H1 (cell line): ENCODE data around the gene CCDC28B. TPM values are rescaled to one million over a fixed set of nuclear protein-coding genes. Genes with fewer than 3 reads are reported as not detected.

ENCODE experiments used
- CTCF ChIA-PET: fragments of 300-600 bp; sonication (Branson Sonifier 250); formaldehyde crosslinking; loops from one replicate; lab custom pipeline; 2021; ENCODE audit not compliant: partially characterized antibody; lab: Charles Lee
- POLR2A ChIA-PET: fragments of 300-600 bp; sonication (Branson Sonifier 250); formaldehyde crosslinking; loops from one replicate; lab custom pipeline; 2021; ENCODE audit warnings: inconsistent platforms; ENCODE audit not compliant: partially characterized antibody; lab: Charles Lee
- DNase-seq, 2 experiments: peaks; one replicate each; pipeline versions ENCODE4 v3.0.0 to v3.0.0-alpha.2; 2010 to 2022; ENCODE audit warnings: low spot score in 2 of 2, low read depth in 1 of 2, mixed read lengths in 1 of 2
- FAIRE-seq: peaks from 2 replicates; lab custom pipeline; 2011; peaks lifted over from hg19 to GRCh38; lab: Jason Lieb, UNC
- H2AFZ ChIP-seq: 2 replicates; pipeline ENCODE4 v1.8.1; 2012; ENCODE audit warnings: low read length, inconsistent platforms
- H2AK5ac ChIP-seq: 2 replicates; pipeline ENCODE4 v1.6.1; 2013; ENCODE audit warnings: low read depth, low read length
- H2BK120ac ChIP-seq: replicated peaks from 2 replicates; pipeline ENCODE3; 2013; ENCODE audit warnings: low read depth, low read length, inconsistent platforms
- H2BK12ac ChIP-seq: 2 replicates; pipeline ENCODE4 v1.6.1; 2013; ENCODE audit warnings: low read depth, low read length
- H2BK15ac ChIP-seq: 2 replicates; pipeline ENCODE4 v1.6.1; 2013; ENCODE audit warnings: low read length
- H2BK20ac ChIP-seq: 2 replicates; pipeline ENCODE4 v1.6.1; 2013; ENCODE audit warnings: low read length
- H2BK5ac ChIP-seq: 2 replicates; pipeline ENCODE4 v1.6.1; 2013; ENCODE audit warnings: low read depth, low read length
- H3K14ac ChIP-seq: 2 replicates; pipeline ENCODE4 v1.6.1; 2013; ENCODE audit warnings: inconsistent platforms; ENCODE audit not compliant: insufficient read length
- H3K18ac ChIP-seq: 2 replicates; pipeline ENCODE4 v1.6.1; 2013; ENCODE audit warnings: low read length; ENCODE audit errors: extremely low read depth
- H3K23ac ChIP-seq: 2 replicates; pipeline ENCODE4 v1.6.1; 2013; ENCODE audit warnings: inconsistent platforms; ENCODE audit not compliant: insufficient read length
- H3K23me2 ChIP-seq: 2 replicates; pipeline ENCODE4 v1.6.1; 2013; ENCODE audit warnings: low read depth, low read length
- H3K27ac ChIP-seq: 2 replicates; pipeline ENCODE4 v1.6.1; 2011; ENCODE audit warnings: low read depth, low read length, inconsistent platforms
- H3K27me3 ChIP-seq, 4 experiments: replicated peaks in 1 of 4; 1 replicate in 1 of 4; 2 replicates in 3 of 4; pipeline versions ENCODE4 v1.6.1 to v1.8.1; 2011 to 2013; ENCODE audit warnings: low read length in 3 of 4, mild to moderate bottlenecking in 3 of 4, inconsistent platforms in 2 of 4, mixed read lengths in 2 of 4, moderate library complexity in 1 of 4; ENCODE audit not compliant: control insufficient read depth in 3 of 4, insufficient read depth in 3 of 4; ENCODE audit errors: extremely low read depth in 1 of 4
- H3K36me3 ChIP-seq, 4 experiments: 2 replicates each; pipeline versions ENCODE4 v1.6.1 to v1.8.1; 2011 to 2013; ENCODE audit warnings: mild to moderate bottlenecking in 4 of 4, low read length in 3 of 4, moderate library complexity in 2 of 4, control low read depth in 1 of 4, inconsistent platforms in 1 of 4; ENCODE audit not compliant: insufficient read depth in 4 of 4, control insufficient read depth in 2 of 4
- H3K4ac ChIP-seq: replicated peaks from 2 replicates; pipeline ENCODE3; 2013; ENCODE audit warnings: low read length, low read depth, mixed read lengths, inconsistent platforms; ENCODE audit not compliant: insufficient read length
- H3K4me1 ChIP-seq, 4 experiments: replicated peaks in 1 of 4; 1 replicate in 1 of 4; 2 replicates in 3 of 4; pipeline versions ENCODE4 v1.6.1 to v1.8.1; 2011 to 2013; ENCODE audit warnings: low read length in 3 of 4, inconsistent platforms in 2 of 4, mixed read lengths in 1 of 4; ENCODE audit not compliant: insufficient read depth in 4 of 4, control insufficient read depth in 3 of 4
- H3K4me2 ChIP-seq, 2 experiments: 2 replicates each; pipeline versions ENCODE4 v1.6.1 to v1.8.1; 2011 to 2013; ENCODE audit warnings: low read depth in 2 of 2, low read length in 2 of 2, control low read depth in 1 of 2, inconsistent platforms in 1 of 2, mild to moderate bottlenecking in 1 of 2; ENCODE audit not compliant: insufficient read depth in 1 of 2
- H3K4me3 ChIP-seq, 4 experiments: fragments of 200-600, 300-600 bp in 1 of 4; sonication (generic), shearing (Covaris generic), sonication (Bioruptor Twin) in 1 of 4; 2 replicates each; pipeline versions ENCODE4 v1.5.1 to v1.8.1; 2011 to 2016; ENCODE audit warnings: low read length in 4 of 4, low read depth in 3 of 4, control low read depth in 2 of 4, inconsistent platforms in 2 of 4, mild to moderate bottlenecking in 2 of 4, mixed read lengths in 1 of 4, moderate library complexity in 1 of 4; ENCODE audit not compliant: insufficient read depth in 2 of 4; ENCODE audit errors: extremely low read depth in 1 of 4
- H3K56ac ChIP-seq: replicated peaks from 2 replicates; pipeline ENCODE3; 2013; ENCODE audit warnings: low read depth, mild to moderate bottlenecking, mixed read lengths, low read length, inconsistent platforms; ENCODE audit not compliant: insufficient read length
- H3K79me1 ChIP-seq: 2 replicates; pipeline ENCODE4 v1.6.1; 2013; ENCODE audit warnings: low read depth, low read length, control low read depth
- H3K79me2 ChIP-seq, 2 experiments: 2 replicates each; pipeline versions ENCODE4 v1.6.1 to v1.8.1; 2012 to 2013; ENCODE audit warnings: low read length in 2 of 2, mild to moderate bottlenecking in 2 of 2, inconsistent platforms in 1 of 2; ENCODE audit not compliant: insufficient read depth in 2 of 2, control insufficient read depth in 1 of 2
- H3K9ac ChIP-seq, 4 experiments: replicated peaks in 1 of 4; 1 replicate in 1 of 4; 2 replicates in 3 of 4; pipeline versions ENCODE4 v1.6.1 to v1.8.1; 2011 to 2013; ENCODE audit warnings: low read depth in 3 of 4, low read length in 3 of 4, control low read depth in 2 of 4, mild to moderate bottlenecking in 2 of 4, moderate library complexity in 2 of 4, inconsistent platforms in 1 of 4; ENCODE audit errors: extremely low read depth in 1 of 4
- H3K9me3 ChIP-seq, 2 experiments: 2 replicates each; pipeline versions ENCODE4 v1.6.1 to v1.8.1; 2012 to 2013; ENCODE audit warnings: mild to moderate bottlenecking in 2 of 2, moderate library complexity in 2 of 2, control low read depth in 1 of 2, inconsistent platforms in 1 of 2, low read depth in 1 of 2, low read length in 1 of 2, mixed read lengths in 1 of 2; ENCODE audit not compliant: insufficient read depth in 2 of 2
- H4K20me1 ChIP-seq, 2 experiments: replicated peaks in 1 of 2; 2 replicates each; pipeline versions ENCODE3 to v1.8.1; 2011 to 2013; ENCODE audit warnings: inconsistent platforms in 2 of 2, low read length in 2 of 2, mild to moderate bottlenecking in 1 of 2; ENCODE audit not compliant: insufficient read depth in 2 of 2, control insufficient read depth in 1 of 2
- H4K5ac ChIP-seq: 2 replicates; pipeline ENCODE4 v1.6.1; 2013; ENCODE audit warnings: low read length, low read depth, mixed read lengths, inconsistent platforms; ENCODE audit not compliant: insufficient read length
- H4K8ac ChIP-seq: 2 replicates; pipeline ENCODE4 v1.8.0; 2013; ENCODE audit warnings: mild to moderate bottlenecking, moderate library complexity, low read length, inconsistent platforms; ENCODE audit not compliant: insufficient read depth; ENCODE audit errors: extremely low read depth
- H4K91ac ChIP-seq: replicated peaks from 2 replicates; pipeline ENCODE3; 2013; ENCODE audit warnings: low read length, mixed read lengths, inconsistent platforms; ENCODE audit not compliant: insufficient read length
- CBX5 ChIP-seq: fragments of 300-800, 300-1000 bp; sonication (generic); IDR thresholded peaks from 2 replicates; pipeline ENCODE4 v1.7.1; 2016; ENCODE audit warnings: antibody characterized with exemption, low read length, low read depth
- EGR1 ChIP-seq: IDR thresholded peaks from 2 replicates; pipeline ENCODE4 v1.6.1; 2011; ENCODE audit warnings: low read depth, low read length, borderline replicate concordance
- HDAC2 ChIP-seq, 2 experiments: fragments of 300-600 bp in 1 of 2; sonication (generic) in 1 of 2; IDR thresholded peaks; 2 replicates each; pipeline ENCODE4 v1.6.1; 2011 to 2012; ENCODE audit warnings: low read depth in 2 of 2, low read length in 2 of 2, mild to moderate bottlenecking in 2 of 2, moderate library complexity in 2 of 2, borderline replicate concordance in 1 of 2, inconsistent platforms in 1 of 2
- JUN ChIP-seq: IDR thresholded peaks from 2 replicates; pipeline ENCODE4 v1.6.1; 2011; ENCODE audit warnings: low read depth, mild to moderate bottlenecking, improper control_type of control experiment, low read length
- KDM4A ChIP-seq: IDR thresholded peaks from one replicate; pipeline ENCODE4 v1.7.1; 2012; ENCODE audit warnings: low read depth, mild to moderate bottlenecking, moderate library complexity, low read length, inconsistent platforms; ENCODE audit not compliant: severe bottlenecking
- MAFK ChIP-seq: IDR thresholded peaks from 2 replicates; pipeline ENCODE4 v1.6.1; 2012; ENCODE audit warnings: low read depth, mild to moderate bottlenecking, improper control_type of control experiment, low read length
- NANOG ChIP-seq: IDR thresholded peaks from 2 replicates; pipeline ENCODE4 v1.6.1; 2011; ENCODE audit warnings: low read length, low read depth, mild to moderate bottlenecking, inconsistent platforms; ENCODE audit not compliant: insufficient read depth, poor library complexity, severe bottlenecking
- POLR2A ChIP-seq, 2 experiments: IDR thresholded peaks; 1 replicate in 1 of 2; 2 replicates in 1 of 2; pipeline ENCODE4 v1.6.1; 2011; ENCODE audit warnings: low read depth in 2 of 2, low read length in 2 of 2, mild to moderate bottlenecking in 2 of 2; ENCODE audit errors: control extremely low read depth in 1 of 2
- RAD21 ChIP-seq, 2 experiments: IDR thresholded peaks in 1 of 2; conservative IDR thresholded peaks in 1 of 2; 2 replicates each; pipeline ENCODE4 v1.6.1; 2011; ENCODE audit warnings: low read depth in 2 of 2, low read length in 2 of 2, improper control_type of control experiment in 1 of 2, inconsistent platforms in 1 of 2, mild to moderate bottlenecking in 1 of 2, moderate library complexity in 1 of 2
- RNF2 ChIP-seq: fragments of 200-900, 300-1000 bp; sonication (generic); IDR thresholded peaks from 2 replicates; pipeline ENCODE4 v1.7.1; 2016; ENCODE audit warnings: borderline replicate concordance, low read depth, mild to moderate bottlenecking, antibody characterized with exemption, low read length; ENCODE audit not compliant: poor library complexity, severe bottlenecking; ENCODE audit errors: missing control alignments
- SIRT6 ChIP-seq: IDR thresholded peaks from one replicate; pipeline ENCODE4 v1.7.1; 2012; ENCODE audit warnings: low read length, inconsistent platforms
- SIX5 ChIP-seq: IDR thresholded peaks from 2 replicates; pipeline ENCODE4 v1.6.1; 2011; ENCODE audit warnings: mild to moderate bottlenecking, low read depth, low read length
- SRF ChIP-seq: IDR thresholded peaks from 2 replicates; pipeline ENCODE4 v1.6.1; 2011; ENCODE audit warnings: mild to moderate bottlenecking, low read depth, low read length, moderate library complexity
- WGBS, 2 experiments: shearing (Covaris generic) in 1 of 2; methylation state at CpG; one replicate each; pipeline versions ENCODE4 v1.1.6 to v1.1.7; 2013 to 2015; ENCODE audit warnings: low lambda C conversion rate in 2 of 2, mixed read lengths in 2 of 2, inconsistent platforms in 1 of 2, low coverage in 1 of 2, missing lambda C conversion rate in 1 of 2; ENCODE audit not compliant: insufficient replicate concordance in 2 of 2, insufficient coverage in 1 of 2, insufficient read length in 1 of 2; ENCODE audit errors: extremely low coverage in 1 of 2, missing lambda C conversion rate in 1 of 2; 5-methylcytosine and 5-hydroxymethylcytosine counted together
- polyA plus RNA-seq, 7 experiments: library from polyadenylated mRNA; depleted of rRNA in 3 of 7; stranded (reverse) in 5 of 7; unstranded in 2 of 7; fragments of >200 nt in 5 of 7; fragments of 200-250 nt in 2 of 7; gene quantifications; 1 replicate in 5 of 7; 2 replicates in 1 of 7; 4 replicates in 1 of 7; pipeline versions ENCODE4 v1.2.1 to v1.2.3, GENCODE V29; 2011 to 2013; ENCODE audit warnings: missing spikeins in 2 of 7, mixed read lengths in 2 of 7
- total RNA-seq: library from RNA; stranded (reverse); fragmentation: NEBNext Ultra II Directional; extraction: Animal tissue kit (Norgen Biotek cat#: 25700); gene quantifications from 2 replicates; pipeline ENCODE4 v1.2.1, GENCODE V29; 2021

The CCDC28B gene
- total and polyA plus RNA-seq, 2 of the 8 experiments (the other 6 are each of a cell fraction or from before 2014, with no cell fraction given): 16.7 to 17.1 TPM

DNA sequence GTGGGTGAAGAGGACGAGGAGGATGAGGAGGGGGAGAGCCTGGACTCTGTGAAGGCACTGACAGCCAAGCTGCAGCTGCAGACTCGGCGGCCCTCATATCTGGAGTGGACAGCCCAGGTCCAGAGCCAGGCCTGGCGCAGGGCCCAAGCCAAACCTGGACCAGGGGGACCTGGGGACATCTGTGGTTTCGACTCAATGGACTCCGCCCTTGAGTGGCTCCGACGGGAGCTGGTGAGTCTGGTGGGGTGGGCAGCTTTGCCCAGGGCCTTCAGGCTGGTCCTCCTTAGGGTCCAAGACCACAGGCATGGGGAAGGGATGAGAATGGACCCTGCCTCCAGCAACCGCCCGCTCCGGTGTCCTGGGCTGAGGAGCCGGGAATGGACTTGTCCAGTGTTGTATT is 47.1 kb downstream of the CCDC28B start:
- CTCF ChIA-PET: interaction anchor here (0.9 to 6.1 kb wide), 18 partner anchors 11 to 105 kb away, joined by 3 to 66 read pairs (median 6); partner anchors contain the start of genes CCDC28B and HDAC1
- TF ChIP-seq SIRT6 (no peak), EGR1 (no peak), NANOG (no peak), CBX5 (no peak), SRF (no peak), POLR2A (IDR thresholded peaks at IDR 0.05; ENCODE audit: control extremely low read depth in 1 of 2, low read depth in 2 of 2, low read length in 2 of 2) (no peak), JUN (no peak), KDM4A (no peak), RAD21 (IDR thresholded peaks at IDR 0.05 in 1 of 2, conservative IDR thresholded peaks at IDR 0.05 in 1 of 2; ENCODE audit: low read depth in 2 of 2, low read length in 2 of 2) (no peak), MAFK (no peak), RNF2 (no peak), SIX5 (no peak), HDAC2 (IDR thresholded peaks at IDR 0.05; ENCODE audit: borderline replicate concordance in 1 of 2, low read depth in 2 of 2, low read length in 2 of 2) (no peak)

More for the DNA sequence above, 47.1 kb downstream of the CCDC28B start:
- H3K4me3 ChIP-seq: no peak overlapping the region
- H3K27ac ChIP-seq: no peak overlapping the region
- H3K4me1 ChIP-seq: peaks cover 7 to 13% (median 10%) of the 10 kb centered on the region in 4 experiments
- no peak overlapping the region for H3K56ac ChIP-seq
- H3K14ac ChIP-seq: no peak overlapping the region
- POLR2A ChIA-PET: interaction anchor here (1.5 to 6.6 kb wide), 4 partner anchors 27 to 104 kb away, joined by 3 to 50 read pairs (median 17); partner anchors contain the start of gene MARCKSL1
- H3K27me3 ChIP-seq: no peaks in the 10 kb centered on the region; a peak in 1 of 7 replicates
- H3K36me3 ChIP-seq: no peaks in the 10 kb centered on the region
- no peak overlapping the region for H3K23ac ChIP-seq
- H2BK12ac ChIP-seq: peak overlapping the region; percentile 68; the same call in 1 of the 2 replicates
- no peaks in the 10 kb centered on the region for H3K79me2 ChIP-seq
- H2AK5ac ChIP-seq: no peak overlapping the region
- H4K91ac ChIP-seq: no peak overlapping the region
- H4K8ac ChIP-seq: no peak overlapping the region
- H3K9ac ChIP-seq: no peak overlapping the region; a peak in 1 of 7 replicates
- no peak overlapping the region; the same call in 1 of the 2 replicates for H3K18ac ChIP-seq
- no peak overlapping the region for H4K5ac ChIP-seq
- no peak for DNase-seq
- H3K4me2 ChIP-seq: no peak overlapping the region
- H2BK120ac ChIP-seq: no peak overlapping the region
- no peak overlapping the region; the same call in 1 of the 2 replicates for H2BK15ac ChIP-seq
- H3K9me3 ChIP-seq: no peaks in the 10 kb centered on the region
- 86% methylated on average over 11 of the region's 12 CpGs; no CpG with 5 or more reads in 1 of the 2 experiments for WGBS, 2 experiments
- no peak overlapping the region for H2BK20ac ChIP-seq
- peak overlapping the region; percentile 52; the same call in 1 of the 2 replicates for H2BK5ac ChIP-seq
- no peaks in the 10 kb centered on the region for H4K20me1 ChIP-seq
- no peak for FAIRE-seq
- peaks cover 4% of the 10 kb centered on the region; the same call in 1 of the 2 replicates for H3K23me2 ChIP-seq
- no peak overlapping the region for H2AFZ ChIP-seq
- H3K4ac ChIP-seq: no peak overlapping the region
- no peaks in the 10 kb centered on the region for H3K79me1 ChIP-seq
